CD4-positive, alpha-beta T cell treated with Interleukin-17A for 4 hours (primary cell): ENCODE results near the gene NFIL3.
"Not testable (repeated sequence)": the region's sequence is repeated elsewhere in the genome, so short reads cannot be mapped to it uniquely, and the experiment has no call there.

Source experiments
- DNase-seq: peaks from one replicate; pipeline ENCODE4 v3.0.0-alpha.2; 2020; ENCODE audit warnings: mixed read lengths

NFIL3 gene

DNA sequence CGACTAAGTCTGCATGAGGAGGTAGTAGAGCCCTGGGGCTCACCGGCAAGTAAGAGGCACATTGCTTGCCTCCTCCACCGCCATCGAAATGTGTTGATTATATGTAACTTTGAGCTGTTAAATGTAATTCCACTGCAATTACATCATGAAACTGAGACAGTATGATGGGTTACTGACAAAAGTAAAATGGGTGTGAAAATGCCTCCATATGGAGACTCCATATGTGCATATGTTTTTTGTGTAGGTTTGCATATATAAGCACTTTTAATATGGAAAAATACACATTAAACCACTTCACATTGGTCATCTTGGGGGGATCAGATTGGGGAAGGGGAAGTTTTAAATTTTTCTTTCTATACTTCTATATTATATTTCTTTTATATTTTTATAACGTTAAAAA, 29.8 kb downstream of the NFIL3 start:
- no peak for DNase-seq

DNA sequence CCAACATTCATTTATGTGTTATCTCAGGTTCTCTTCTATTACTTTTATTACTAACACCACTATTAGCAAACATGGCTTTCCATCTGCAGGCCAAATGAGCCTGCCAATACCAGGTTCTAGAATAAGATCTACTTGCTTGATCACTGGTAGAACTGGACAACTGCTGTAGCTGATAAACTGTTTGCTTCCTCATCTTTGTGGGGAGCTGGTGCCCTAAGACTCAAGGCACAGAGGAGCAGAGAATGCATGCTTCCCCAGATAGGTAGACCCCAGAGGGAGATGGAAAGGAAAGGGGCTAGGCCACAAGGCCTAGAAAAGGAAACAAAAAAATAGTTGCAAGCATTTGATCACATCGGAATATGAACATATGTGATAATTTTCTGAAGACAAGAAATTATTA, 31.2 kb downstream of the NFIL3 start:
- DNase-seq, result no peak

DNA sequence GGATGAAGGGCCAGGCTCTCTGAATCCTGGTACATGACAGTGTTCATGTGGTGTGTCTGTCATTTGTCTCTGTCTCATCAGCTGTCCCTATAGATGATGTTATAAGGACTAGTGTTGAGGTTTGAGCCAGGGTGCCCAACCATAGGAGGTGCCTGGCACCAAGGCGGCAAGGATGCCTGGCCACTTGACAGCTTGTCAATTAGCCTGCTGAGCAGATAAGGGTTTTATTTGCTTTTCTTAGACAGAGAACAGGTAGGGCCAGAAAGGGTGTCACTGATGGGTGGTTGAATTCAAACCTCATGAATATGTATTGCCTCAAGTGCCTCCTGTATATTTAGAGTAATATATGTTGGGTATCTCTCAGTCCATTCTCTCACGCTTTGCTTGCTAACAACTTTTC, 31.8 kb downstream of the NFIL3 start:
- no peak for DNase-seq

DNA sequence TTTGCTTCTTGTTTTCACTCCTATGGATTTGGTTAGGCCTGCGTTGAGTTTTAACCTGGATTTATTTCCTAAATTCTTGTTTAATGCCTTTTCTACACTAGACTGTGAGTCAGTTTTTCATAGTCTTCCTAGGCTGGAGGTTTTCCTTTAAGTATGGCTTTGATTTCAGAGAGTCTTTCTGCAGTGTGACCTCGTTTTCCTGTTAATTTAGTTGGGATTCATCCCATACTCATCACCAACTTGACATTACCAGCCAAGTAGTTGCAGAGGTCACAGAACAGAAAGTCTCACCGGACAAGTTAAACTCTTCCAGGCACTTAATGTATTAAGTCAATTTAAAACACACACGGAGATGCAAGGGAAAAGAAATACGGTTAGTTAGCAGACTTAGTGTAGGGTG, 32.2 kb downstream of the NFIL3 start:
- no peak for DNase-seq

DNA sequence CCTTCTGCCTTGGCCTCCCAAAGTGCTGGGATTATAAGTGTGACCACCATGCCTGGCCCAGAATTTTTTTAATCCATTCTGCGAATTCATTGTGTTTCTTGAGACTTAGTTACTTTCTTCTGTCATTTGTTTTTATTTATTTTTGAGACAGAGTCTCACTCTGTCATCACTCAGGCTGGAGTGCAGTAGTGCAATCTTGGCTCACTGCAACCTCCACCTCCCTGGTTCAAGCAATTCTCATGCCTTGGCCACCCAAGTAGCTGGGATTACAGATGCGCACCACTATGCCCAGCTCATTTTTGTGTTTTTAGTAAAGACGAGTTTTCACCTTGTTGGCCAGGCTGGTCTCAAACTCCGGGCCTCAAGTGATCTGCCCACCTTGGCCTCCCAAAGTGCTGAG, 33.9 kb downstream of the NFIL3 start:
- not testable (repeated sequence) for DNase-seq

DNA sequence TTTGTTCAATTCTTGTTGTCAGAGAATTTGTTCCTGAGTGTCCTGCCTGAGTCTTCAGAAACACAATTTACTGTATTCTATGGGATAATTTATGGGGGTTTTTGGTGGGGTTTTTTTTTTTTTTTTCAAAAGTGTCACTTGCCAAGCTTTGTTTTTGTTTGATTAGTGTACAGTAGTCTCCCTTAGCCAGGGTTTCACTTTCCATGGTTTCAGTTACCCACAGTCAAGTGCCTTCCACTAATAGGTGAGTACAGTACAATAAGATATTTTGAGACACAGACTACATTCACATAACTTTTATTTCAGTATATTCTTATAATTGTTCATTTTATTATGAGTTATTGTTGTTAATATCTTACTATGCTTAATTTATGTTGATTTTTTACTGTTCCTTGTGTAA, 36.9 kb downstream of the NFIL3 start:
- DNase-seq, result no peak

DNA sequence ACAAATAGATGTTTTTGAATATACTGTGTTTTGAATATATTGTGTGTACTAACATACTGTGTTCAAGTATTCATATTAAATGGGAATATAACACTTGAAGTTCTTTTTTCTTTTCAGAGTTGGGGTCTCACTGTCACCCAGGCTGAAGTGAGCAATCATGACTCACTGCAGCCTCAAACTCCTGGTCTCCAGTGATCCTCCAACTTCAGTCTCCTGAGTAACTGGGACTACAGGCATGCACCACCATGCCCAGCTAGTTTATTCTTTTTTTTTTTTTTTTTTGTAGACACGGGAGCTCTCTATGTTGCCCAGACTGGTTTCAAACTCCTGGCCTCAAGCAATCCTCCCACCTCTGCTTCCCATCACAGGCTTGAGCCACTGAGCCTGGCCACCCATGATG, 38.7 kb downstream of the NFIL3 start:
- no peak for DNase-seq

DNA sequence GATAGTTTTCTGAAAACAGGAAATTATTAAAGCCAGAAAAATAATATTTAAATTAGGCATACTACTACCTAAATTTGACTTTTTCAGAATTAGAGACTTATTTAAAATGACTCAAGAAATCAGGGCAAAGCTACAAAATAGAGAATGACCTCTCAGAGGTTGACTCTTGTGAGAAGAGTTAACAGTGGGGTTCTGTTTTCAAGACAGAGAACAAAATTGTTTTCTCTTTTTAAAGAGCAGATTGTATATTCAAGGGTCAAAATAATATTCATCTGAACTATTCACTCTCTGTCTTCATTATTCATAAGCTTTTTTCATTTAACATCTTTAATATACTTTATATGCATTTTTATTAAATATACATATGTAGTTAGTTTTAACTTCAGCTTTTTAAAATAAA, 40.1 kb downstream of the NFIL3 start:
- no peak for DNase-seq

DNA sequence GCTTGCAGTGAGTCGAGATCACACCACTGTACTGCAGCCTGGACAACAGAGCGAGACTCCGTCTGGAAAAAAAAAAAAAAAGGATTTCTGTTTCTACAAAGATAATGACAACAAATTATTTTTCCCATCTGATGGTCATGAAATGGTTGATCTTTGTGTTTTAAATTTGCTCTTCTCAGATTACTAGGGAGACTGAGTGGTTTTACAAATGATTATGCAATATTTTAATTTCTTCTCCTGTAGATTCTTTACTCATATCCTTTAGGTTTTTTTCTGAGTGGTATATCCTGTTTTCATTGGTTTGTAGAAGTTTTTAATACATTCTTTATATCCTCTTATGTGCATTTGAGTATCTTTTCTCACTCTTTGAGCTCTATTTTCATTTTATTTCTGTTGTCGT, 41.3 kb downstream of the NFIL3 start:
- no peak for DNase-seq

DNA sequence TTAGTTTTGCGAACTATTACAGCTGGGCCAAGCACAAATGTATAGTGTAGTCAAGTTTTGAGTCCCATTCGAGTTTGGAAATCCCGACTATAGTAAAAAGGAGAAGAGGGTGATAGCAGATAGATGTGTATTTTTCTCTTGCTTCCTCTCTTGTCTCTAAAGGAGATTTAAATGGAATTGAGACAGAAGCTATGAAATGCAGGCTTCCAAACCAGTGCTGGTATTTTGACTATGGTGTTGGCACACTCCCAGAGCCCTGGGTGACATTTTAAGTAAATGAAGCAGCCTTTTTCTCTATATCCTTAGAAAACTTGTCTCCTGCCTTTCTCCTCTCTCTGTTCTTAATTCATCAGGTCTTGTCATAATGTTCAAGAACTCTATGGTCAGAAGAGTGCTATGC, 44.2 kb downstream of the NFIL3 start:
- no peak for DNase-seq

DNA sequence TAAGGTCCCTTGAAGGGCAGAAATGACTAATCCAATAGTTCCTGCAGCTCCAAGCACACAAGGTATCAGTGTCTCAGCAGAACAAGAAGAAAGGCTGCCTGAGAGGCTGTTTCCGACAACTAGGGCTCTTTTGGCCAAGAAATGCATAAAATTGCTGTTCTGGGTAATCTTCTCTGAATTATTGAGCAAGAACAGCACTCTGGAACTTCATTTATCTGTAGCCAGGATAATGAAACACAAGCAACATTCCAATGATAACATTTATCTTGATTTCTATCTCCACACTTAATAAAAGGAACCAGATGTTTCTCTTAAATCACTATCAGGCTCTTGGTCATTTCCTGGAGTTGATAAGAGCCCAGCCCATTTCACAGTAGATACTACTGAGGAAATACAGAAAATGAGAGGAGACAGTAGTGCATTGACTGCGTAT, 44.9 kb downstream of the NFIL3 start:
- no peak for DNase-seq

DNA sequence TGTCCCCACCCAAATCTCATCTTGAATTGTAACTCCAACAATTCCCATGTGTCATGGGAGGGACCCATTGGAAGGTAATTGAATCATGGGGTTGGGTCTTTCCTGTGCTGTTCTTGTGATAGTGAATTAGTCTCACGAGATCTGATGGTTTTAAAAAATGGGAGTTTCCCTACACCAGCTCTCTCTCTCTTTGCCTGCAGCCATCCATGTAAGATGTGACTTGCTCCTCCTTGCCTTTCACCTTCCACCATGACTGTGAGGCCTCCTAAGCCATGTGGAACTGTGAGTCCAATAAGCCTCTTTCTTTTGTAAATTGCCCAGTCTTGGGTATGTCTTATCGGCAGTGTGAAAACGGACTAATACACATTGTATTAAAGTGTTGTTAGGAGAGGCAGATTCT, 45.6 kb downstream of the NFIL3 start:
- not testable (repeated sequence) for DNase-seq

DNA sequence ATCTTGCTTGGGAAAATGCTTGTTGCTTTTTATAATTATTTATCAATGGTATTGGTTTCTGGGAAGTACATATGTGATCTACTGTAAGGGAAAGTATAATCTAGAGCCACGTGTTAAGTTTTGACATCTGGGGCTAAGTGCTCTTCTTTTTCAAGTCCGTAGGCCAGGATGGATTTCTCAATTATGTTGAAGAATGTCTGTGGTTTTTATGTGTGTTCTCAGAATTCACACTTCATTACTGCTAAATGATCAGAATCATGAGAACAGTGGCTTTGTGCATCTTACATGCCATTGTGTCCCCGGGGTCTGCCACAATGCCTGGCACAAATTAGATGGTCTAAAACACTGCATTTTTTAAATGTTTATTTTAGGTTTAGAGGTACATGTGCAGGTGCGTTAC, 47.4 kb downstream of the NFIL3 start:
- no peak for DNase-seq

DNA sequence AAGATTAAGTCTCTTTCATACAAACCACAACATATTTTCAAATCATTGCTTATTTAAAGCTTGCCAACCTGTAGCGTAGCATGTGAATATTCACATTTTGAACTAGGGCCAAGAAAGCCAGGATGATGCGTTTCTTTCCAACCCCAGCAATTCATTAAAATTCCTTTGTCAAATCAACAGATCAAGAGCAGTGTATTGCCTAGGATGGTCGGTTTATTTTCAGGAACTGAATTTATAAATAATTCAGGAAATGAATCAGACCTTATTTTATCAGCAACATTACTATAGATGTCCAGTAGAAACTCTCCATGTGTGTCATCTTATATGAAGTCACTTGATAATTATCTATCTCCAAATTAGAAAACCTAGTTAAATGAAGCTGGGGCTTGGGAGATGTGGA, 48.7 kb downstream of the NFIL3 start:
- no peak for DNase-seq

DNA sequence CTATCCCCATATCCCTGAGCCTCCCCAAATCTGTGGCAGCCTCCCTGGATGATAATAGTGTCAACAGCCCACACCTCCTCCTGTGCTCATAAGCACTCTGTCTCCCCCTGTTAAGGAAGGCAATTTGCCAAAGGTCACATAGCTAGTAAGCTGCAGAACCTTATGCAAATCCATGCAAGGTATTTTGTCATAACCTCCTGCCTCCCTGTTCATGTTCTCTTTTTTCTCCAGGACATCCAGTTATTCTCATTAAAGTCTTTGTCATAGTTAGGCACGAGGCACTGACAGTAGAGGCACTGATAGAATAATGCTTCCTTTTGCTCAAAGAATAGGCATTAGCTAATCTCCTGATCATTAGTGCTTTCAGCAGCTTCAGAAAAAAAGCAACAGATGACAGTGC, 51.7 kb downstream of the NFIL3 start:
- no peak for DNase-seq

DNA sequence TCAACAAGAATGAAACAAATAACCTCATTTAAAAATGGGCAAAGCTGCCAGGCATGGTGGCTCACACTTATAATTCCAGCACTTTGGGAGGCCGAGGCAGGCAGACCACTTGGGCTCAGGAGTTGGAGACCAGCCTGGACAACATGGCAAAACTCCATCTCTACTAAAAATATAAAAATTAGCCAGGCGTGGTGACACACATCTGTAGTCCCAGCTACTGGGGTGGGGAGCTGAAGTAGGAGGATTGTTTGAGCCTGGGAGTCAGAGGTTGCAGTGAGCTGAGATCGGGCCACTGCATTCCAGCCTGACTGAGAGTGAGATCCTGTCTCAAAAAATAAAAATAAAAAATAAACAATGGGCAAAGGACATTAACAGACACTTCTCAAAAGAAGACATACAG, 53.6 kb downstream of the NFIL3 start:
- DNase-seq, result not testable (repeated sequence)

DNA sequence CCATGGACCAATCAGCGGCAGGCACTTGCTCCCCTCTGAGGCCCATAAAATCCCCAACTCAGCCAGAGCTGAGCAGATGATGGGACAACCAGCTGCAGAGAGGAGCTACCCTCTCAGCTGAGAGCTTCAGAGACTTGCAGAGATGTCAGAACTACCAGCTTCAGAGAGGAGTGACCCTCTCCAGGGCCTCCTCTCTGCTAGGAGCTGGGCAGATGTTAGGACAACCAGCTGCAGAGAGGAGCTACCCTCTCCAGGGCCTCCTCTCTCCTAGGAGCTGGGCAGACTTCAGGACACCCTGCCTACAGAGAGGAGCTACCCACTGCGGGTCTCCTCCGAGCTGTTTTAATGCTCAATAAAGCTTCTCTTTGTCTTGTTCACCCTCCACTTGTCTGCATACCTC, 58.9 kb downstream of the NFIL3 start:
- DNase-seq, result no peak

DNA sequence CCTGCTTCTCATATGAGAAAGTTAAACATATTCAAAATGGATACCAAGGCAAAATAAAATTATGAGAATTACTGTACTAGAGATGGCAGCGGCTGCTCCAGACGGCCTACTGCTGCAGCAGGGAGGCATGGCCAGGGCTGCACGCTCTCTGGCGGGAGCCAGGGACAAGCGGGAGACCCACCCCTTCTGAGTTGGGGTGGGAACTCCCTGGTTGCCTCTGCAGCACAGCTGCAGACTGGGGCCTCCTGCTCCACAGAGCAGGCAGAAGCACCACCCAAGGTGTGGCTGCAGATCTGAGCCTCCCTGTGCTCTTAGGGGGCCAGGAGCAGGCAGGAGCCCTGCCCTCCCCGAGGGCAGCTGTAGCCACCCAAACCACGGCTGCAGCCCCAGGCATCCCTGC, 59.6 kb downstream of the NFIL3 start:
- DNase-seq, result no peak

DNA sequence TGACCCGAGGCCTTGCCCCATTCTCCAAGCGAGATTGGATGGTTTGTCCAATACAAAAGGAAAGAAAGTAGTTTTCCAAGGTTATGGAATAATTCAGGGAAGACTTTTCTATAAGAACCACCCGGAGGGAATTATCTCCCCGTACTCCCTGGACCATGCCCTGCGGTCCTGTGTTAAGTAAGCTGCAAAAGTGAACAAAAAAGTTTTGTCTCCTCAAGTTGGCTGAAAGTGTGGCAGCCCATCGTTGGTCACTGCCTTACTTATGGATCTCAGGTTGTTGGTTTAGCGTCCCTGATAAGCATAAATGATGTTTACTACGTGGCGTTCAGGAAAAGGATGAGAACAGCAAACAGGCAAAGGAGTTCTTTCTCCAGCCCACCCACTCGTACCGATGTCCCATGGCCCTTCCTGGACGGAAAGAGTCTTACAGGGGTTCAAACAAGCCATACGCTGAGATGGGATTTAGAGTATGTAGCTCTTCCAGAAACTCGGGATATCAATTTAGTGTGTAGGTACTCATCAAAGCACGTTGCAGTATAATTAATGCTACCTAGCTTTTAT, 61.5 kb downstream of the NFIL3 start:
- no peak for DNase-seq

DNA sequence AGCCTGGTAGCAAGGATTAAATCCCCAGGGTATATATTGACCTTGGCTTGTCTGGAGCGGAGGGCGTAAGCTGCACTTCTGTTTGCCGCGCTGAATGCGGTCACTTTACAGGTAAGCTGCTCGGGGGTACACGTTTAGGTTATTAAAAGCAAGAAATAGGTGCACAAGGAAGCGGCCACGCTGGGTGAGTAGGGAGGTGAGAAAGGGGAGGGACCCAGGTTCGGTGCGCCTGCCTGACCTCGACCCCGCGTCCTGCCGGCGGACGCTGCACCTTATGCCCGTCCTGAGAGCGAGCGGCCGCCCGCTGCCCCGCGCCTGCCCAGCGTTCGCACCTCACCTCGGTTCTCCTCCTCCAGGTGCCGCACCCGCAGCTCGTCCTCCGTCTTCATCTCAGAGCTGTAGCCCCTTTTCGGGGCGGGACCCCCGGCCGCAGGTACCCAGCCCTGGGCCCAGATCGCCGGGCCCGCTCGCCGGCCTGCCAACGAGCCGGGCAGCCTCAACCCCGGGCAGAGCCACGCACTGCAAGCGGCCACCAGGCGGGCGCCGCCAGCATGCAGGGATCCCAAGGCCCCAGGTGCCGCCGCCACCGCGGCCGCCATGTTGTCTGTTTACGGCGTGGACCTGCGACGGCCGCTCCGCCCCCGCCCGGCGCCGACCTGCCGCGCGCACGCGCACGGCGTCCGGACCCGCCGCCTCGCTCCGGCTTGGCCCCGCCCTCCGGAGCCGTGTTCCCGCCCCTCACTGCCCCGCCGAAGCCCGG, 62.2 kb downstream of the NFIL3 start, which contains the start of gene AUH:
Gene AUH (minus strand): TSS at position 628 of the 760 bp plus-strand sequence. CDS start 29 bp downstream, at position 599.
- DNase-seq, result peak; percentile 89

DNA sequence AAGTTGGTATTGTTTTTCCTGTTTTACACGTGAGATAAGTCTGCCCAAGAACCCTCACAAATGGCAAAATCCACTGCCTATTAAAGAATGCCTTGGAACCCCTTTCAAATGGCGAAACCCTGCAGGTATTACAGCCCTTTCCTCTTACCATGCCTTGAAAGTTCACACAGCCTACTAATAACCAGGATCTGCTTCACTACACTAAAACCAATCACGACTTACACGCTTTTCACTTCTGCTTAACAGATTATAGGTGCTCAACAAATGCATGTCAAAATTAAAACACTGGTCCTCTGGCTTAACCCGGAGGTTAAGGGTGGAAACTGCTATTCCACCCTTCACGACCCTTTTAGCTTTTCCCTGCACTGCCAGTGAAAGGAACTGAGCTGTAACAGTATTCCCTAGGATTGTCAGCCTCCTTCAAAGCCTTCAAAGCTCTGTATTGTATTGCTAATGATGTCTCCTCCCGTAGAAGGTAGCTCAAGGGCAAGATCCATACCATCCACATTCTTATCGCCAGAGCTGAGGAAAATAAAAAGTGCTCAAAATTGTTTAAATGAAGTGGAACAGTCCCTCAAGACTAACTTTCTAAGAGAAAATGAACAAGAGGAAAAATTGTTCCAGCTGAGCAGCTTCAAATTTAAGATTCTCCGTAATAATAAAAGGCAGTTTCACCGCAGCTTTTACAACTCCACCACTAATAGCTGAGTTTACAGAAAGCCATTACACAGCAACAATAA, 62.9 kb downstream of the NFIL3 start:
- DNase-seq, result no peak

DNA sequence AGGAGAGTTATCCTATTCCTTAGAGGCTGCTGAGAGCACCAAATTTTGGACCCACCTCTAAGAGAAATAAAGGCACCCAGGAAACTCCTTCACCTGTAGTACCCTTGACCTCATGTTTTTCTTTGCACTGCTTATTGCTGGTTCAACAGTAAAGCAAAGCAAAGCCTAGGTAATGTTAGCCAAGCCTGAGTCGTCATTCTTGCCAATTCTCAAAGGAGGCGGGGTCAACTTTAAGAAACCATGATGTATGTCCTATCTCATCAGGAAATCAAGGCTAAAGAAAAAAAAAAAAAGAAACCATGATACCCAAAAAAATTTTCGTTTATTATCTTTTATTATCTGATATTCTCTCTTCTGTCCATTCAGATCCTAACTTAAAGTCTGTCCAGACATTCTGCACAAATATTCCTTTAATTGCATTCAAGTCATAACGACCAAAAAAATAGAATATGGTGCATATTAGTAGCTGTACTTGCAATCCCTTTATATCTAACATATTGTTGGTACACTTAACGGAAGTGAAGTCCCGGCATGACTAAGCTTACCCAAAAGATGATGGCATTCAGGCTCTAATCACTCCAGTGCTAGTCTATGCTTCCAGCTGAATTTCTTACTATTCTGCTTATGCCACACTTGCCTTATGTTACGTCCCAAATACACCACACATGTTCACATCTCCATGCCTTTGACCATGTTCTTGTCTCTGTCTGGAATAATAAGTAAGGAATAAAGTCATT, 63.7 kb downstream of the NFIL3 start:
- DNase-seq, result no peak

DNA sequence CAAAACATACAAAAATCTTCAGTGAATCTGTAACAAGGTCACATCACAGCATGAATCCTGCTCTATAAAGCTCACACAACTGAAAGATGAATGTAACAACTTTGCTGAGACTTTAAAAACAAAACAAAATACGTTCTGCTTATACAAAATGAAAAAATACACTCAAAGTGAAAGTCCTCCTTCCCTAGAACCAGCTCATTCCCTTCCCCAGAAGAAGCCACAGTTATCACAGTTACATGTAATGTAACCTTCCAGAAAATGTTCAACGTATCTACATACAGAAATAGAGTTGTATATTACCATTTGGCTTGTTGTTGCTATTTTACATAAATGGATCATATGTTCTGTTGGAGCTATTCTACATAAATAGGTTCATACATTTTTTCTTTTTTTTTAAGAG, 64.5 kb downstream of the NFIL3 start:
- no peak for DNase-seq
